ENCODE results near the gene TNFRSF9.

- TF ChIP-seq, protein P1, sequence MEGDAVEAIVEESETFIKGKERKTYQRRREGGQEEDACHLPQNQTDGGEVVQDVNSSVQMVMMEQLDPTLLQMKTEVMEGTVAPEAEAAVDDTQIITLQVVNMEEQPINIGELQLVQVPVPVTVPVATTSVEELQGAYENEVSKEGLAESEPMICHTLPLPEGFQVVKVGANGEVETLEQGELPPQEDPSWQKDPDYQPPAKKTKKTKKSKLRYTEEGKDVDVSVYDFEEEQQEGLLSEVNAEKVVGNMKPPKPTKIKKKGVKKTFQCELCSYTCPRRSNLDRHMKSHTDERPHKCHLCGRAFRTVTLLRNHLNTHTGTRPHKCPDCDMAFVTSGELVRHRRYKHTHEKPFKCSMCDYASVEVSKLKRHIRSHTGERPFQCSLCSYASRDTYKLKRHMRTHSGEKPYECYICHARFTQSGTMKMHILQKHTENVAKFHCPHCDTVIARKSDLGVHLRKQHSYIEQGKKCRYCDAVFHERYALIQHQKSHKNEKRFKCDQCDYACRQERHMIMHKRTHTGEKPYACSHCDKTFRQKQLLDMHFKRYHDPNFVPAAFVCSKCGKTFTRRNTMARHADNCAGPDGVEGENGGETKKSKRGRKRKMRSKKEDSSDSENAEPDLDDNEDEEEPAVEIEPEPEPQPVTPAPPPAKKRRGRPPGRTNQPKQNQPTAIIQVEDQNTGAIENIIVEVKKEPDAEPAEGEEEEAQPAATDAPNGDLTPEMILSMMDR (optimal IDR thresholded peaks at IDR 0.05 in 1 of 3, IDR thresholded peaks at IDR 0.05 in 1 of 3, conservative IDR thresholded peaks at IDR 0.05 in 1 of 3; ENCODE audit: extremely low read depth in 1 of 3, insufficient read depth in 2 of 3, low read length in 3 of 3), result no peak
- TF ChIP-seq EZH2 (IDR thresholded peaks at IDR 0.05; ENCODE audit: low read length), result no peak
Measured at GRCh38 chr1:7940745-7941436, at the start of gene TNFRSF9.

Data from keratinocyte (primary cell).